Activated T-cell treated with anti-CD3 and anti-CD28 coated beads for 24 hours (primary cell): Measurements from ENCODE around the gene HEPHL1.
"Not testable (repeated sequence)": the region's sequence is repeated elsewhere in the genome, so short reads cannot be mapped to it uniquely, and the experiment has no call there.

ENCODE experiments used
- DNase-seq: peaks from one replicate; pipeline ENCODE4 v3.0.0-alpha.2; 2020; ENCODE audit warnings: low read depth

HEPHL1 gene

GRCh38 chr11:94151903-94152677 lies 130.9 kb downstream of the HEPHL1 start:
- DNase-seq, result no peak

DNA sequence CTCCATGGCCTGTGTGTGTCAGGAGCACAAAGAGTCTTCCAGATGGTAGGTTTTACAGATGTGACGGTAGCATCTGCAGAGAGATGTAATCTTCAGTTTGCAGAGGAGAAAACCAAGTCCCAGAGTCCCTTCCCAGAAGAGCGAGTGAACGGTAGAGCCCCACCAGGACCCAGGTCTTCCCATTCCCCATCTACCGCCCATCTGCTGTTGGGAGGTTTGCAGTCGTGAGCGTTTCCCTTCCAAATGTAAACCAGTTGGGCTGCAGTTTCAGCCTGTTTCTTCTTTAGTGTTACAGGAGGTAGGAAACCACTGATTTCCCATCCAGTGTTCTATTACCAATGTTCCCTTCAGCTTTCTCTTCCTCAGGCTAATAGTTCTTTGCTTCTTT lies 131.5 kb downstream of the HEPHL1 start:
- no peak for DNase-seq

GRCh38 chr11:94153320-94153719 lies 132.2 kb downstream of the HEPHL1 start:
- no peak for DNase-seq

DNA sequence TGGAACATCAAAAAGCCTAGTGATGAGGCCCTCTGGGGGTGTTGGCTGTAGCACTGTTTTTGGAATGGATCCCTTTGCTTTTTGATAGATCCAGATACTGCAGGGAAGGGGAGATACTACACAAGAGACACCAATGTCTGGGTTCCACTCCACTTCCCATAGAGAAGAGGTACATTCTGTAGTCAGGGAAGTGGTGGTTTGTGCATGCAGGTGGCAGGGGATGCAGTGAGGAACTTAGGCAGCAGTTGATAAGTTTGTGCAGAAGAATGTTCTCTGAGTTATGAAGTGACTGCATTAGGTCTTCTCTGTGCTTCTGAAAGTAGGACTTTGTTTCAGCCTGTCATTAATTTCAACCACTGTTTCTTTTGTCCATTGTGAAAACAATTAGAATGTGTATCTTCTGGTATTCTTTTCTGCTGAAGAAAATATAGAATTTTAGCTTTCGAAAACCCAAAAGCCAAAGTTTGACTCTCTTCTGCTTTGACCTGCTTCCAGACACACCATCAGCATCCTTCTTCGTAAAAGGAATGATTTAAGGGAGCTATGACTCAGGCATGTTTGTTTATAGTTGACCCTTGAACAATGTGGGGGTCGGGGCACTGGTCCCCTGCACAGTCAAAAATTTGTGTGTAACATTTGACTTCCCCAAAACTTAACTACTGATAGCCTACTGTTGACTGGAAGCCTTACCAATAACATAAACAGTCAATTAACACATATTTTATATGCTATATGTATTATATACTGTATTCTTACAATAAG lies 133.1 kb downstream of the HEPHL1 start:
- DNase-seq, result no peak

GRCh38 chr11:94157339-94157738 lies 136.2 kb downstream of the HEPHL1 start:
- DNase-seq, result not testable (repeated sequence)
